Endothelial cell of umbilical vein (primary cell): ENCODE measurements around the gene BCAS2. TPM values are rescaled to one million over a fixed set of nuclear protein-coding genes. Genes with fewer than 3 reads are reported as not detected.

Experiments
- BruUV-seq: library from RNA; stranded (reverse); fragments of 400-500 nt; replicated peaks from 2 replicates; lab custom pipeline; 2021; lab: Mats Ljungman, UMichigan
- CTCF ChIA-PET: fragments of 300-600, 350-600 bp; sonication (Branson Sonifier 250); formaldehyde crosslinking; loops from one replicate; lab custom pipeline; 2021; ENCODE audit warnings: antibody characterized with exemption, inconsistent platforms; lab: Charles Lee
- POLR2A ChIA-PET: fragments of 300-600, 350-600 bp; sonication (Branson Sonifier 250); formaldehyde crosslinking; loops from one replicate; lab custom pipeline; 2021; ENCODE audit warnings: antibody characterized with exemption, inconsistent platforms; lab: Charles Lee
- DNase-seq: peaks from one replicate; pipeline ENCODE4 v3.0.0-alpha.2; 2011; ENCODE audit warnings: low read depth, low spot score
- FAIRE-seq: peaks from 2 replicates; lab custom pipeline; 2011; peaks lifted over from hg19 to GRCh38; lab: Jason Lieb, UNC
- H2AFZ ChIP-seq: 2 replicates; pipeline ENCODE4 v1.6.0; 2012; ENCODE audit warnings: low read depth, low read length, control low read depth, inconsistent platforms
- H3K27ac ChIP-seq: 2 replicates; pipeline ENCODE4 v1.5.1; 2011; ENCODE audit warnings: low read depth, mild to moderate bottlenecking, control low read depth, low read length, moderate library complexity; ENCODE audit not compliant: insufficient read depth
- H3K27me3 ChIP-seq, 2 experiments: 2 replicates each; pipeline versions ENCODE4 v1.6.0 to v1.6.1; 2011; ENCODE audit warnings: low read length in 2 of 2, mixed read lengths in 1 of 2; ENCODE audit not compliant: control insufficient read depth in 2 of 2, insufficient read depth in 2 of 2
- H3K36me3 ChIP-seq, 2 experiments: 2 replicates in 1 of 2; 3 replicates in 1 of 2; pipeline ENCODE4 v1.5.1; 2011; ENCODE audit warnings: low read length in 2 of 2, mild to moderate bottlenecking in 1 of 2, moderate library complexity in 1 of 2; ENCODE audit not compliant: control insufficient read depth in 2 of 2, insufficient read depth in 2 of 2; ENCODE audit errors: extremely low read depth in 1 of 2
- H3K4me1 ChIP-seq: 3 replicates; pipeline ENCODE4 v1.5.1; 2011; ENCODE audit warnings: mild to moderate bottlenecking, low read length; ENCODE audit not compliant: control insufficient read depth, insufficient read depth; ENCODE audit errors: extremely low read depth
- H3K4me2 ChIP-seq: 2 replicates; pipeline ENCODE4 v1.6.1; 2011; ENCODE audit warnings: low read length, control low read depth, mixed read lengths; ENCODE audit not compliant: insufficient read depth
- H3K4me3 ChIP-seq, 3 experiments: fragments of 200-600 bp in 1 of 3; sonication (generic), shearing (Covaris generic) in 1 of 3; replicated peaks in 1 of 3; 2 replicates each; pipeline ENCODE4 v1.5.1; 2011 to 2016; ENCODE audit warnings: control low read depth in 3 of 3, low read length in 3 of 3, mild to moderate bottlenecking in 2 of 3, inconsistent platforms in 1 of 3, low read depth in 1 of 3, moderate library complexity in 1 of 3; ENCODE audit not compliant: insufficient read depth in 1 of 3
- H3K79me2 ChIP-seq: 2 replicates; pipeline ENCODE4 v1.6.0; 2012; ENCODE audit warnings: low read length, inconsistent platforms; ENCODE audit not compliant: control insufficient read depth, insufficient read depth
- H3K9ac ChIP-seq: replicated peaks from 2 replicates; pipeline ENCODE3; 2011; ENCODE audit warnings: low read length, control low read depth; ENCODE audit not compliant: insufficient read depth; ENCODE audit errors: extremely low read depth
- H3K9me1 ChIP-seq: replicated peaks from 3 replicates; pipeline ENCODE4 v1.6.0; 2011; ENCODE audit warnings: mild to moderate bottlenecking, low read length; ENCODE audit not compliant: control insufficient read depth, insufficient read depth; ENCODE audit errors: extremely low read depth
- H3K9me3 ChIP-seq: replicated peaks from 2 replicates; pipeline ENCODE4 v1.5.1; 2012; ENCODE audit warnings: low read length, inconsistent platforms; ENCODE audit not compliant: control insufficient read depth, insufficient read depth
- H4K20me1 ChIP-seq: replicated peaks from 2 replicates; pipeline ENCODE3; 2011; ENCODE audit warnings: mild to moderate bottlenecking, low read length; ENCODE audit not compliant: control insufficient read depth, insufficient read depth; ENCODE audit errors: extremely low read depth
- EZH2 ChIP-seq: IDR thresholded peaks from 2 replicates; pipeline ENCODE4 v1.6.1; 2012; ENCODE audit warnings: borderline replicate concordance, low read depth, mild to moderate bottlenecking, moderate library complexity, low read length, inconsistent platforms; ENCODE audit not compliant: severe bottlenecking
- FOS ChIP-seq: IDR thresholded peaks from 2 replicates; pipeline ENCODE4 v1.6.1; 2011; ENCODE audit warnings: mild to moderate bottlenecking, low read length, moderate library complexity, borderline replicate concordance; ENCODE audit not compliant: insufficient read depth
- GATA2 ChIP-seq: IDR thresholded peaks from 2 replicates; pipeline ENCODE4 v1.7.0; 2011; ENCODE audit warnings: low read depth, mild to moderate bottlenecking, moderate library complexity, mixed read lengths, low read length; ENCODE audit not compliant: insufficient read length, insufficient read depth
- JUN ChIP-seq: IDR thresholded peaks from 2 replicates; pipeline ENCODE4 v1.6.1; 2011; ENCODE audit warnings: borderline replicate concordance, low read depth; ENCODE audit not compliant: insufficient read length, insufficient read depth
- MYC ChIP-seq: IDR thresholded peaks from one replicate; pipeline ENCODE4 v1.6.1; 2011; ENCODE audit warnings: mild to moderate bottlenecking, low read depth, low read length
- POLR2A ChIP-seq: IDR thresholded peaks from 2 replicates; pipeline ENCODE4 v1.6.1; 2012; ENCODE audit warnings: low read depth, mild to moderate bottlenecking, control low read depth, low read length
- dilution Hi-C: fragments of 300-500 bp; cut with MboI; formaldehyde crosslinking; loops from one replicate; pipeline ENCODE4 v1.15.0; 2019; ENCODE audit warnings: low sequenced_read_pairs; ENCODE audit not compliant: extremely low pct_ligation_motif_present
- intact Hi-C: fragments of 100-400 bp; cut with micrococcal nuclease; formaldehyde crosslinking; loops from one replicate; pipeline ENCODE4 v1.10.0; 2022
- polyA plus RNA-seq, 4 experiments: library from polyadenylated mRNA; depleted of rRNA in 3 of 4; stranded (reverse) in 3 of 4; unstranded in 1 of 4; fragments of >200 nt; gene quantifications; 2 replicates each; pipeline versions ENCODE4 v1.2.1 to v1.2.3, GENCODE V29; 2011 to 2012; ENCODE audit warnings: missing spikeins in 1 of 4
- total RNA-seq: library from RNA; stranded (reverse); gene quantifications from 2 replicates; pipeline ENCODE4 v1.2.3, GENCODE V29; 2021
- TF ChIP-seq, protein P1 (sequence below), 2 donors: IDR thresholded peaks; 1 replicate in 1 of 2; 2 replicates in 1 of 2; pipeline ENCODE4 v1.5.1; 2011; ENCODE audit warnings: low read length in 2 of 2, mild to moderate bottlenecking in 2 of 2, moderate library complexity in 2 of 2, control low read depth in 1 of 2, inconsistent platforms in 1 of 2, low read depth in 1 of 2; ENCODE audit not compliant: insufficient read depth in 1 of 2; ENCODE audit errors: extremely low read depth in 1 of 2
- TF ChIP-seq, protein P2 (sequence below): IDR thresholded peaks from 2 replicates; pipeline ENCODE4 v1.6.1; 2011; ENCODE audit not compliant: insufficient read depth, insufficient read length

BCAS2 gene
- total and polyA plus RNA-seq, 2 donors (not counting 3 experiments of a cell fraction or from before 2014, with no cell fraction given) = 12.5 to 43.5 TPM

DNA sequence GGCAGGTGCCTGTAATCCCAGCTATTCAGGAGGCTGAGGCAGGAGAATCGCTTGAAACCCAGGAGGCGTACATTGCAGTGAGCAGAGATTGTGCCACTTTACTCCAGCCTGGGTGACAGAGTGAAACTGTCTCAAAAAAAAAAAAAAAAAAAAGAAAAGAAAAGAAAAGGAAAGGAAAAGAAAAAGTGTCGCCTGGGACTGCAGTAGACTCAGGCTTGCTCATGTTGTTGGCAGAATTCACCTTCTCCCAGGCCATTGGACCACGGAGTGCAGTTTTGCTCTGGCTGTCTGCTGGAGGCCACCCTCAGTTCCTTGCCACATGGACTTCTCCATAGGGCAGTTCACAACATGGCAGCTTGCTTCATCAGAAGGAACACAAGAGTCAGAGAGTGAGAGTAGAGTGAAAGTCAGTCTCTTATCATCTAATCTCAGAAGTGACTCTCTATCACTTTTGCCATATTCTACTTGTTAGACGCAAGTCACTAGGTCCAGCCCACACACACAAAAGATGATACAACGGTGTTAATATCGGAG, 29.2 kb downstream of the BCAS2 start:
- no peaks in the 10 kb centered on the region for H3K79me2 ChIP-seq
- no peaks in the 10 kb centered on the region for H3K27me3 ChIP-seq
- TF ChIP-seq MYC (no peak), EZH2 (no peak), FOS (no peak), GATA2 (no peak), JUN (no peak), POLR2A (no peak)
- TF ChIP-seq, protein P1, sequence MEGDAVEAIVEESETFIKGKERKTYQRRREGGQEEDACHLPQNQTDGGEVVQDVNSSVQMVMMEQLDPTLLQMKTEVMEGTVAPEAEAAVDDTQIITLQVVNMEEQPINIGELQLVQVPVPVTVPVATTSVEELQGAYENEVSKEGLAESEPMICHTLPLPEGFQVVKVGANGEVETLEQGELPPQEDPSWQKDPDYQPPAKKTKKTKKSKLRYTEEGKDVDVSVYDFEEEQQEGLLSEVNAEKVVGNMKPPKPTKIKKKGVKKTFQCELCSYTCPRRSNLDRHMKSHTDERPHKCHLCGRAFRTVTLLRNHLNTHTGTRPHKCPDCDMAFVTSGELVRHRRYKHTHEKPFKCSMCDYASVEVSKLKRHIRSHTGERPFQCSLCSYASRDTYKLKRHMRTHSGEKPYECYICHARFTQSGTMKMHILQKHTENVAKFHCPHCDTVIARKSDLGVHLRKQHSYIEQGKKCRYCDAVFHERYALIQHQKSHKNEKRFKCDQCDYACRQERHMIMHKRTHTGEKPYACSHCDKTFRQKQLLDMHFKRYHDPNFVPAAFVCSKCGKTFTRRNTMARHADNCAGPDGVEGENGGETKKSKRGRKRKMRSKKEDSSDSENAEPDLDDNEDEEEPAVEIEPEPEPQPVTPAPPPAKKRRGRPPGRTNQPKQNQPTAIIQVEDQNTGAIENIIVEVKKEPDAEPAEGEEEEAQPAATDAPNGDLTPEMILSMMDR (IDR thresholded peaks at IDR 0.05; ENCODE audit: extremely low read depth in 1 of 2, insufficient read depth in 1 of 2, low read depth in 1 of 2, low read length in 2 of 2) = no peak
- TF ChIP-seq, protein P2, sequence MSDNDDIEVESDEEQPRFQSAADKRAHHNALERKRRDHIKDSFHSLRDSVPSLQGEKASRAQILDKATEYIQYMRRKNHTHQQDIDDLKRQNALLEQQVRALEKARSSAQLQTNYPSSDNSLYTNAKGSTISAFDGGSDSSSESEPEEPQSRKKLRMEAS = no peak
- H3K4me2 ChIP-seq = no peak overlapping the region
- no peaks in the 10 kb centered on the region for H3K9me1 ChIP-seq
- H4K20me1 ChIP-seq = no peaks in the 10 kb centered on the region
- no peak overlapping the region for H2AFZ ChIP-seq
- no peaks in the 10 kb centered on the region for H3K4me1 ChIP-seq
- no peak overlapping the region for H3K4me3 ChIP-seq
- DNase-seq (no peak), FAIRE-seq (no peak)
- no peaks in the 10 kb centered on the region for H3K9me3 ChIP-seq
- ChIA-PET POLR2A (no interaction called here), CTCF (interaction anchor here (1.2 kb wide), 1 partner anchor 14 kb away, joined by 4 read pairs; no protein-coding TSS in a partner anchor)
- intact Hi-C loops = no loop called here
- H3K27ac ChIP-seq = no peak overlapping the region
- no peak overlapping the region for H3K9ac ChIP-seq
- dilution Hi-C loops = no loop called here
- no peaks in the 10 kb centered on the region for H3K36me3 ChIP-seq
- no TSS peak for BruUV-seq
